Chondrocyte (in vitro differentiated cells): Measurements from ENCODE around the gene THBS4. TPM values are rescaled to one million over a fixed set of nuclear protein-coding genes. Genes with fewer than 3 reads are reported as not detected.

Experiments used
- DNase-seq: peaks from one replicate; pipeline ENCODE4 v3.0.0; 2021; ENCODE audit warnings: mixed read lengths, low spot score
- H3K27ac Mint-ChIP-seq: one replicate; pipeline ENCODE4 v1.8.0; 2021; ENCODE audit warnings: mild to moderate bottlenecking, moderate library complexity, mixed read lengths; ENCODE audit not compliant: unreplicated experiment
- H3K27me3 Mint-ChIP-seq: 2 replicates; pipeline ENCODE4 v1.8.0; 2021; ENCODE audit warnings: low read depth, mixed read lengths
- H3K36me3 Mint-ChIP-seq: 2 replicates; pipeline ENCODE4 v1.8.0; 2021; ENCODE audit warnings: low read depth, mixed read lengths
- H3K4me1 Mint-ChIP-seq: 2 replicates; pipeline ENCODE4 v1.8.0; 2021; ENCODE audit warnings: low read depth, mild to moderate bottlenecking, mixed read lengths
- H3K4me3 Mint-ChIP-seq: one replicate; pipeline ENCODE4 v1.8.0; 2021; ENCODE audit warnings: mild to moderate bottlenecking, moderate library complexity, mixed read lengths; ENCODE audit not compliant: unreplicated experiment
- H3K9me3 Mint-ChIP-seq: 2 replicates; pipeline ENCODE4 v1.8.0; 2021; ENCODE audit warnings: low read depth, mixed read lengths
- CTCF ChIP-seq: fragments of 200-600 bp; sonication (generic); IDR thresholded peaks from 2 replicates; pipeline ENCODE4 v1.5.0; 2021; ENCODE audit warnings: antibody characterized with exemption, mild to moderate bottlenecking, moderate library complexity
- total RNA-seq: library from RNA; stranded (reverse); gene quantifications from 3 replicates; pipeline ENCODE4 v1.2.1, GENCODE V29; 2021

The THBS4 gene
- total RNA-seq, 1 donor from 2014 or later = 0.75 TPM

DNA sequence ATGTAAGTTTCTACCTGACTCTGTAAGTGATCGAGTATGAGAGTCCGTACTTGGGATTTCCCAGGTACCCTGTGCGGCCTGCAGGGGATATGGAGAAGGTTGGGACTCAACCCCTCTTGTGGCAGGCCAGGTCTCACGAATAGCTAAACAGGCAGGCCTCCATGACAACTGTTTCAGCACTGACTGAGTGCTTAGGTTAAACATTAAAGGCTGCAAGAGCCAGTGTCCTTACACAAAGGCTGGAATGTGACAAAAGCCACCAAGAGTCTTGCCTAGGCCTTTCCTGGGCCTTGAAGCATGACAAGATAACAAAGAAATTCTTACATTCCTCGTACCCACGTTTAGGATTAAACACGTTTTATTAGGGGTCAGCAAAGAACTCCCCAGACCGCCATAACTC lies 58.6 kb downstream of the THBS4 start:
- Mint-ChIP-seq H3K27ac (no peak overlapping the region), H3K4me3 (no peak overlapping the region), H3K9me3 (no peaks in the 10 kb centered on the region), H3K36me3 (no peaks in the 10 kb centered on the region), H3K4me1 (peaks cover 8% of the 10 kb centered on the region), H3K27me3 (no peaks in the 10 kb centered on the region)
- TF ChIP-seq CTCF = no peak
- no peak for DNase-seq

DNA sequence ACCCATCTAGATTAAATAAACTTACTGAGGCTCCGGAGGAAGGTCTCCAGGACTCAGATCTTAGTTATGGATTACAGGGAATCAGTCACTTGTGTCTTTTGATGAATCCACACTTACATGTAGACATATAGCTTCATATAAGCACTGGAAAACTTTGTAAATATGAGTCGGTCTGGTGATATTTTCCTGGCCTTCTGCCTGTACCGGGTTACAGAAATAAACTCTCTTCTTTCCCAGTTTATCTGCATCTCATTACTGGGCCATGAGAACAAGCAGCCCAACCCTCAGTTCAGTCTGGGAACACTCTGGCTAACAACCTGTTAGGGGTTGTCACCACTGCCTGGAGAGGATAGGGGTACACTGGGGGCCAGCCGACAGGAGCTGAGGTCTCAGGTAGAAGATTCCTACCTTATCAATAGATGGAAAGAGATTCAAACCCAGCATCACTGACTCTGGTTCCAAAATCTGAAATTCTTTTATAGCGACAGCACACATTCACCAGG lies 59.1 kb downstream of the THBS4 start:
- Mint-ChIP-seq H3K4me1 (peaks cover 8% of the 10 kb centered on the region), H3K4me3 (no peak overlapping the region), H3K27me3 (no peaks in the 10 kb centered on the region), H3K9me3 (no peaks in the 10 kb centered on the region), H3K27ac (no peak overlapping the region), H3K36me3 (no peaks in the 10 kb centered on the region)
- TF ChIP-seq CTCF = no peak
- no peak for DNase-seq

DNA sequence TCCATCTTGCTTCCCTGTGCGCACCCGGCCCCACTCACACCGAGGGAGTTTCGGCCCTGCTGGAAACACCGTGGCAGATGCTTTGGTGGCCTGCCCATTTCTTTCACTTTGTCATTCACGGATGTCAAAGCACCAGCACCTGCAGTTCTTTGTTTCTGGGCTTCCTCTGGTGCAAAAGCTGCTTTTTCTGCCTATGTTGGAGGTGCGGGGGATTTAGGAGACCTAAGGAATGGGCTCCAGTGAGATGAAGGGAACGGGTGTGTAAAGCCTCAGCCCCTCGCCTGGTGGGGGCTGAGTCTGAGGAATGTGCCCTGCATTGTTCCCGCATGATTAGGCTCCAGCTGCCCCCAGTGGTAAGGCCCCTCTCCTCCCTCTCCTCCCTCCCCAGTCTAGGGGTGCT lies 62.3 kb downstream of the THBS4 start:
- no peak for DNase-seq

DNA sequence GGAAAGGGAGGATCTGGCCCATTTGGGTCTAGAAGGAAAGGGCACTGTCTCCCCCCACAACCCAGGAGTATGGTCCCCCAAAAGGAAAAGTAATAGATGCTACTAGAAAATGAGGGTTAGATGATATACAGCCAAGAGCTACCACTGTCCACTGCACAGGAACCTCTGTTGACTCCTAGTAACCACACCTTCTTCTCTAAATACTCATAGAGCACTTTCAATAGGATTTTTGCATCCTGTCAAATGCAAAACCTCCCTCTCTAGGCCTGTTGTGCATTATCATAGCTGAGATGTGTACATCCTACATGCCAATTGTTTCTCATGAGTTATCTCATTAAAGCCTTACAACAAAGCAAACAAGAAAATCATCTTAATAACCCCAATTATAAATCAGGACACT lies 66.8 kb downstream of the THBS4 start:
- H3K4me3 Mint-ChIP-seq = no peak overlapping the region

More for the DNA sequence above, 62.3 kb downstream of the THBS4 start:
- H3K4me3 Mint-ChIP-seq = no peak overlapping the region
- peaks cover 3% of the 10 kb centered on the region for H3K4me1 Mint-ChIP-seq
- H3K27ac Mint-ChIP-seq = no peak overlapping the region
- H3K36me3 Mint-ChIP-seq = no peaks in the 10 kb centered on the region
- no peaks in the 10 kb centered on the region for H3K27me3 Mint-ChIP-seq
- no peak for TF ChIP-seq CTCF
- no peaks in the 10 kb centered on the region for H3K9me3 Mint-ChIP-seq

GRCh38 chr5:80103371-80103770 lies 68.2 kb downstream of the THBS4 start:
- no peaks in the 10 kb centered on the region for H3K9me3 Mint-ChIP-seq
- H3K27ac Mint-ChIP-seq = no peak overlapping the region

More for the DNA sequence above, 66.8 kb downstream of the THBS4 start:
- no peaks in the 10 kb centered on the region for H3K27me3 Mint-ChIP-seq
- no peaks in the 10 kb centered on the region for H3K4me1 Mint-ChIP-seq
- no peaks in the 10 kb centered on the region for H3K36me3 Mint-ChIP-seq
- H3K27ac Mint-ChIP-seq = no peak overlapping the region
- TF ChIP-seq CTCF = no peak
- DNase-seq = no peak
- no peaks in the 10 kb centered on the region for H3K9me3 Mint-ChIP-seq

More at GRCh38 chr5:80103371-80103770, 68.2 kb downstream of the THBS4 start:
- no peaks in the 10 kb centered on the region for H3K4me1 Mint-ChIP-seq
- no peak for TF ChIP-seq CTCF
- no peak overlapping the region for H3K4me3 Mint-ChIP-seq
- no peak for DNase-seq
- H3K27me3 Mint-ChIP-seq = no peaks in the 10 kb centered on the region
- no peaks in the 10 kb centered on the region for H3K36me3 Mint-ChIP-seq
